HEK293T (cell line): ENCODE data around the gene PPP2R3A.

Experiments used
- ARNT ChIP-seq: fragments of 450-650 bp; IDR thresholded peaks from 2 replicates; pipeline ENCODE4 v1.6.1; 2017; ENCODE audit warnings: mild to moderate bottlenecking
- BHLHE40 ChIP-seq: fragments of 450-650 bp; IDR thresholded peaks from 2 replicates; pipeline ENCODE4 v1.6.1; 2016; ENCODE audit warnings: mild to moderate bottlenecking, moderate library complexity, borderline replicate concordance
- FOXM1 ChIP-seq: fragments of 450-650 bp; IDR thresholded peaks from 2 replicates; pipeline ENCODE4 v1.6.1; 2017; ENCODE audit warnings: mild to moderate bottlenecking, borderline replicate concordance
- HDGF ChIP-seq: fragments of 450-650 bp; IDR thresholded peaks from 2 replicates; pipeline ENCODE4 v1.6.1; 2017; ENCODE audit warnings: antibody characterized with exemption, borderline replicate concordance
- LEF1 ChIP-seq: fragments of 450-650 bp; IDR thresholded peaks from 2 replicates; pipeline ENCODE4 v1.6.1; 2017; ENCODE audit warnings: mild to moderate bottlenecking, borderline replicate concordance
- NFRKB ChIP-seq: fragments of 450-650 bp; IDR thresholded peaks from 2 replicates; pipeline ENCODE4 v1.6.1; 2016; ENCODE audit warnings: mild to moderate bottlenecking, moderate library complexity
- SP1 ChIP-seq: fragments of 450-650 bp; IDR thresholded peaks from 2 replicates; pipeline ENCODE4 v1.6.1; 2017
- SUZ12 ChIP-seq: fragments of 450-650 bp; IDR thresholded peaks from 2 replicates; pipeline ENCODE4 v1.6.1; 2016; ENCODE audit warnings: mild to moderate bottlenecking
- TARDBP ChIP-seq: fragments of 450-650 bp; IDR thresholded peaks from 2 replicates; pipeline ENCODE4 v1.6.1; 2016
- ZNF384 ChIP-seq: fragments of 450-650 bp; IDR thresholded peaks from 2 replicates; pipeline ENCODE4 v1.6.1; 2016

GRCh38 chr3:135966962-135967274 is 1.4 kb downstream of the PPP2R3A start:
- TF ChIP-seq ZNF384 = no peak
- no peak for TF ChIP-seq TARDBP
- TF ChIP-seq LEF1 = no peak
- no peak for TF ChIP-seq SP1
- TF ChIP-seq SUZ12 = no peak
- no peak for TF ChIP-seq HDGF
- no peak for TF ChIP-seq ARNT
- TF ChIP-seq FOXM1 = no peak
- no peak for TF ChIP-seq NFRKB
- no peak for TF ChIP-seq BHLHE40
